A549 (cell line): ENCODE data around the gene PAPSS2. TPM values are rescaled to one million over a fixed set of nuclear protein-coding genes. Genes with fewer than 3 reads are reported as not detected.

ENCODE experiments used
- ATAC-seq, 2 experiments: fragments of 200-7000 bp in 1 of 2; fragments of >200 bp in 1 of 2; cut with Nextera tagmentation in 1 of 2; cut with Tn5 transposase in 1 of 2; 3 replicates each; pipeline versions ENCODE4 v1.8.0 to v1.9.1; 2018 to 2020; ENCODE audit warnings: mild to moderate bottlenecking in 1 of 2, moderate library complexity in 1 of 2
- CTCF ChIA-PET: fragments of 300-600 bp; sonication (Branson Sonifier 250); formaldehyde crosslinking; extraction: SDS; loops from one replicate; lab custom pipeline; 2021; ENCODE audit warnings: antibody characterized with exemption, inconsistent platforms; lab: Yijun Ruan, JAX
- POLR2A ChIA-PET: fragments of 350-600 bp; formaldehyde crosslinking; extraction: SDS; loops from one replicate; lab custom pipeline; 2021; ENCODE audit warnings: antibody characterized with exemption, inconsistent platforms; lab: Yijun Ruan, JAX
- DNase-seq, 2 experiments: peaks; one replicate each; pipeline versions ENCODE4 v3.0.0 to v3.0.0-alpha.2; 2011 to 2016; ENCODE audit warnings: low read depth in 1 of 2, low spot score in 1 of 2
- FAIRE-seq: peaks from 2 replicates; lab custom pipeline; 2011; peaks lifted over from hg19 to GRCh38; lab: Jason Lieb, UNC
- H3K27ac ChIP-seq, 2 experiments: fragments of >200 bp; sonication (Bioruptor Twin); formaldehyde crosslinking; 3 replicates each; pipeline ENCODE4 v1.5.1; 2016 to 2017
- H3K4me1 ChIP-seq: fragments of >200 bp; sonication (Bioruptor Twin); formaldehyde crosslinking; 3 replicates; pipeline ENCODE4 v1.6.1; 2016
- H3K4me2 ChIP-seq: fragments of >200 bp; sonication (Bioruptor Twin); formaldehyde crosslinking; 3 replicates; pipeline ENCODE4 v1.6.1; 2016
- H3K4me3 ChIP-seq: fragments of >200 bp; sonication (Bioruptor Twin); formaldehyde crosslinking; 3 replicates; pipeline ENCODE4 v1.5.1; 2016
- H3K9me3 ChIP-seq: fragments of >200 bp; sonication (Bioruptor Twin); formaldehyde crosslinking; 3 replicates; pipeline ENCODE4 v1.6.1; 2016
- CBX2 ChIP-seq: fragments of 200-600 bp; sonication (generic); IDR thresholded peaks from 2 replicates; pipeline ENCODE4 v1.6.1; 2016; ENCODE audit warnings: low read depth, mild to moderate bottlenecking, borderline replicate concordance
- CBX8 ChIP-seq: fragments of 200-600 bp; sonication (generic); IDR thresholded peaks from 2 replicates; pipeline ENCODE4 v1.6.1; 2016
- CEBPB ChIP-seq, 2 experiments: fragments of >200 bp in 1 of 2; sonication (Bioruptor Twin) in 1 of 2; formaldehyde crosslinking in 1 of 2; IDR thresholded peaks; 2 replicates each; pipeline ENCODE4 v1.6.1; 2012 to 2016
- CHD2 ChIP-seq: fragments of 150-350 bp; IDR thresholded peaks from 2 replicates; pipeline ENCODE4 v1.6.1; 2014; ENCODE audit warnings: low read length; ENCODE audit not compliant: partially characterized antibody
- CHD4 ChIP-seq: fragments of 200-600 bp; sonication (generic); IDR thresholded peaks from 2 replicates; pipeline ENCODE4 v1.6.1; 2016; ENCODE audit warnings: antibody characterized with exemption, mild to moderate bottlenecking, borderline replicate concordance
- EHF ChIP-seq: fragments of 250-450 bp; sonication (Bioruptor Pico); IDR thresholded peaks from 2 replicates; pipeline ENCODE4 v1.5.0; 2020; ENCODE audit warnings: mild to moderate bottlenecking
- ELK1 ChIP-seq: fragments of 150-350 bp; IDR thresholded peaks from 2 replicates; pipeline ENCODE4 v1.6.1; 2014; ENCODE audit warnings: low read depth, mild to moderate bottlenecking, low read length
- FOSB ChIP-seq: fragments of 250-450 bp; sonication (Bioruptor Pico); IDR thresholded peaks from 2 replicates; pipeline ENCODE4 v1.5.0; 2020; ENCODE audit warnings: mild to moderate bottlenecking, moderate library complexity
- GATA3 ChIP-seq: IDR thresholded peaks from 2 replicates; pipeline ENCODE4 v1.6.1; 2012; ENCODE audit warnings: borderline replicate concordance
- HOXA7 ChIP-seq: fragments of 250-450 bp; sonication (Bioruptor Pico); IDR thresholded peaks from 2 replicates; pipeline ENCODE4 v1.5.0; 2020; ENCODE audit warnings: mild to moderate bottlenecking, moderate library complexity
- HOXB13 ChIP-seq: fragments of 250-450 bp; sonication (Bioruptor Pico); IDR thresholded peaks from 2 replicates; pipeline ENCODE4 v1.5.0; 2020; ENCODE audit warnings: low read depth, mild to moderate bottlenecking, moderate library complexity
- HOXB5 ChIP-seq: fragments of 250-450 bp; sonication (Bioruptor Pico); IDR thresholded peaks from 2 replicates; pipeline ENCODE4 v1.5.0; 2020; ENCODE audit warnings: mild to moderate bottlenecking, moderate library complexity
- JUN ChIP-seq, 2 experiments: fragments of >200 bp; sonication (Bioruptor Twin); formaldehyde crosslinking; IDR thresholded peaks; 2 replicates in 1 of 2; 3 replicates in 1 of 2; pipeline ENCODE4 v1.6.1; 2016 to 2017
- MAFK ChIP-seq: fragments of 450-650 bp; IDR thresholded peaks from 2 replicates; pipeline ENCODE4 v1.6.1; 2014; ENCODE audit not compliant: partially characterized antibody
- MYC ChIP-seq: IDR thresholded peaks from 2 replicates; pipeline ENCODE4 v1.6.1; 2012; ENCODE audit warnings: mild to moderate bottlenecking, inconsistent platforms, low read length, improper control_type of control experiment, borderline replicate concordance
- NR3C1 ChIP-seq: fragments of >200 bp; sonication (Bioruptor Twin); formaldehyde crosslinking; IDR thresholded peaks from 3 replicates; pipeline ENCODE4 v1.6.1; 2017
- POLR2A ChIP-seq: IDR thresholded peaks from 2 replicates; pipeline ENCODE4 v1.6.1; 2012; ENCODE audit warnings: mild to moderate bottlenecking, low read length
- POLR2AphosphoS2 ChIP-seq: conservative IDR thresholded peaks from 2 replicates; pipeline ENCODE4 v1.6.1; 2012; ENCODE audit warnings: low read length, improper control_type of control experiment, inconsistent platforms
- RAD21 ChIP-seq, 2 experiments: fragments of >200 bp in 1 of 2; sonication (Bioruptor Twin) in 1 of 2; formaldehyde crosslinking in 1 of 2; IDR thresholded peaks in 1 of 2; conservative IDR thresholded peaks in 1 of 2; 2 replicates in 1 of 2; 3 replicates in 1 of 2; pipeline ENCODE4 v1.6.1; 2012 to 2018; ENCODE audit warnings: inconsistent platforms in 1 of 2
- RCOR1 ChIP-seq: fragments of 150-350 bp; IDR thresholded peaks from 2 replicates; pipeline ENCODE4 v1.6.1; 2014; ENCODE audit warnings: antibody characterized with exemption, low read length, low read depth
- RFX5 ChIP-seq: fragments of 450-650 bp; IDR thresholded peaks from 2 replicates; pipeline ENCODE4 v1.7.1; 2014; ENCODE audit warnings: antibody characterized with exemption, mild to moderate bottlenecking, moderate library complexity
- RNF2 ChIP-seq: fragments of 200-600 bp; sonication (generic); IDR thresholded peaks from 2 replicates; pipeline ENCODE4 v1.6.1; 2016; ENCODE audit warnings: low read depth, mild to moderate bottlenecking, antibody characterized with exemption, moderate library complexity, borderline replicate concordance
- SMC3 ChIP-seq: fragments of >200 bp; sonication (Bioruptor Twin); formaldehyde crosslinking; IDR thresholded peaks from 3 replicates; pipeline ENCODE4 v1.6.1; 2018; ENCODE audit warnings: inconsistent platforms
- SREBF2 ChIP-seq: fragments of 450-650 bp; IDR thresholded peaks from 2 replicates; pipeline ENCODE4 v1.6.1; 2014; ENCODE audit warnings: mild to moderate bottlenecking, moderate library complexity
- TFCP2L1 ChIP-seq: fragments of 250-450 bp; sonication (Bioruptor Pico); IDR thresholded peaks from 2 replicates; pipeline ENCODE4 v1.5.0; 2021; ENCODE audit warnings: mild to moderate bottlenecking
- TP53 ChIP-seq: fragments of 250-450 bp; sonication (Bioruptor Pico); IDR thresholded peaks from 2 replicates; pipeline ENCODE4 v1.5.0; 2021; ENCODE audit warnings: mild to moderate bottlenecking, moderate library complexity
- ZFP36 ChIP-seq: fragments of 450-650 bp; IDR thresholded peaks from 2 replicates; pipeline ENCODE4 v1.6.1; 2014; ENCODE audit warnings: borderline replicate concordance; ENCODE audit not compliant: partially characterized antibody
- ZNF302 ChIP-seq: fragments of 250-450 bp; sonication (Bioruptor Pico); IDR thresholded peaks from 2 replicates; pipeline ENCODE4 v1.9.0; 2021; ENCODE audit warnings: inconsistent platforms, mild to moderate bottlenecking, moderate library complexity
- ZSCAN20 ChIP-seq: fragments of 250-450 bp; sonication (Bioruptor Pico); IDR thresholded peaks from 2 replicates; pipeline ENCODE4 v1.8.0; 2022; ENCODE audit warnings: mild to moderate bottlenecking, moderate library complexity
- WGBS: methylation state at CpG from one replicate; pipeline ENCODE4 v1.1.6; 2017; ENCODE audit errors: missing lambda C conversion rate; 5-methylcytosine and 5-hydroxymethylcytosine counted together
- polyA plus RNA-seq, 4 experiments: library from polyadenylated mRNA; depleted of rRNA in 3 of 4; stranded (reverse); fragments of >200 nt; fragmentation: RNase III in 1 of 4; extraction: RNeasy Plus Mini Kit Qiagen cat#74134 plus additional on column Dnase treatment in 1 of 4; gene quantifications; 2 replicates in 3 of 4; 3 replicates in 1 of 4; pipeline ENCODE4 v1.2.3, GENCODE V29; 2011 to 2017
- TF ChIP-seq, protein P1 (sequence below): IDR thresholded peaks from 2 replicates; pipeline ENCODE4 v1.6.1; 2012
- TF ChIP-seq, protein P2 (sequence below): fragments of >200 bp; sonication (Bioruptor Twin); formaldehyde crosslinking; IDR thresholded peaks from 2 replicates; pipeline ENCODE4 v1.6.1; 2016
- TF ChIP-seq, protein P3 (sequence below): fragments of 250-450 bp; sonication (Bioruptor Pico); IDR thresholded peaks from 2 replicates; pipeline ENCODE4 v1.5.0; 2020; ENCODE audit warnings: low read depth, mild to moderate bottlenecking, moderate library complexity

Gene PAPSS2
- polyA plus RNA-seq, 2 of the 4 experiments (the other 2 are of a cell fraction), result 27.7 to 29.0 TPM

GRCh38 chr10:87691506-87692070, 31.9 kb downstream of the PAPSS2 start:
- Histone ChIP-seq H3K27ac (0 out of 6 replicates have a peak overlapping the region, but pooled peaks of 1 of the 2 experiments have one; percentile 11), H3K9me3 (no peaks in the 10 kb centered on the region), H3K4me2 (no peak overlapping the region), H3K4me3 (no peak overlapping the region), H3K4me1 (peaks cover 34% of the 10 kb centered on the region)
- FAIRE-seq (no peak), ATAC-seq (no peak), DNase-seq (no peak)
- CTCF ChIA-PET, result no interaction called here
- TF ChIP-seq MAFK (no peak), EHF (CRISPR knock-in tag) (no peak), CBX2 (no peak), POLR2AphosphoS2 (no peak), JUN (IDR thresholded peaks at IDR 0.05) (no peak), CHD4 (no peak), RNF2 (no peak), RCOR1 (no peak)
- TF ChIP-seq, protein P1, sequence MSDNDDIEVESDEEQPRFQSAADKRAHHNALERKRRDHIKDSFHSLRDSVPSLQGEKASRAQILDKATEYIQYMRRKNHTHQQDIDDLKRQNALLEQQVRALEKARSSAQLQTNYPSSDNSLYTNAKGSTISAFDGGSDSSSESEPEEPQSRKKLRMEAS, result no peak
- POLR2A ChIA-PET, result no interaction called here
- WGBS, result 82% methylated on average over 3 of the region's 3 CpGs

DNA sequence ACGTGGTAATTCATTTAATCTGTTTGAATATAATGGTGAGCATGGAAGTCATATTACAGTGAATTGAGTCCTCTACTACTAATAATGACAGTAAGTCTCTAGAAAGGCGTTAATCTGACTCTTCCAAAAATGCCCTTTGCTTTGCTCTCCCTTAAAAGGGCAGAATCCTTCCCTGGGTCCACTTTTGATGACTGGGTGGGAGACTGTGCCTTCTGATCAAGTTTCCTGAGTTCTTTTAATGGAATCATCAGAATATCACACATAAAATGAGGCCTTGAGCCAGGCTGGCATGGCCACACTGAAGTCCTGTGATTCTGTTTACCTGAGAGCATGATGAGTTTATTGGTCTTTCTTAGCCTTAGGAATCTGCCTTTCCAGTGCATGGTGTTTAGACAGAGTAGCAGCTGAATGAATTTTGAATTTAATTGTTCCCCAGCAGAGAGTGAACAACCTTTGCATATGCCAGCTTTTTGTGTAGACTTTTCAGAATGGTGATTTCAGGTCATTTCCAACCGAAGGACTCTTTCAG, 33.3 kb downstream of the PAPSS2 start:
- FAIRE-seq, result no peak
- CTCF ChIA-PET, result interaction anchor here (0.6 to 1.3 kb wide), 3 partner anchors 8 to 1551 kb away, joined by 3 to 4 read pairs (median 3); no protein-coding TSS in a partner anchor

GRCh38 chr10:87694011-87694794, 34.5 kb downstream of the PAPSS2 start:
- DNase-seq, result peak in 1 of 2 experiments; percentile 57
- CTCF ChIA-PET, result interaction anchor here (0.9 to 1.4 kb wide), 4 partner anchors 10 to 163 kb away, joined by 3 to 4 read pairs (median 4); no protein-coding TSS in a partner anchor
- peak; percentile 95 for FAIRE-seq
- TF ChIP-seq ZNF302 (CRISPR knock-in tag) (no peak), HOXB13 (CRISPR knock-in tag) (no peak), RFX5 (no peak), MAFK (no peak), GATA3 (peak; percentile 89), NR3C1 (no peak), ZSCAN20 (CRISPR knock-in tag) (no peak), RAD21 (conservative IDR thresholded peaks at IDR 0.05 in 1 of 2, IDR thresholded peaks at IDR 0.05 in 1 of 2) (no peak), RNF2 (no peak), SMC3 (no peak), MYC (no peak), TP53 (CRISPR knock-in tag) (no peak), SREBF2 (no peak), HOXB5 (no peak)
- TF ChIP-seq, protein P2, sequence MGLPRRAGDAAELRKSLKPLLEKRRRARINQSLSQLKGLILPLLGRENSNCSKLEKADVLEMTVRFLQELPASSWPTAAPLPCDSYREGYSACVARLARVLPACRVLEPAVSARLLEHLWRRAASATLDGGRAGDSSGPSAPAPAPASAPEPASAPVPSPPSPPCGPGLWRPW, result no peak
- TF ChIP-seq, protein P1, result no peak

More for the DNA sequence above, 33.3 kb downstream of the PAPSS2 start:
- H3K4me1 ChIP-seq, result peaks cover 32% of the 10 kb centered on the region
- POLR2A ChIA-PET, result no interaction called here
- TF ChIP-seq NR3C1 (no peak), FOSB (no peak), POLR2A (no peak), CBX8 (no peak), SMC3 (no peak), GATA3 (no peak), CHD2 (no peak), RCOR1 (no peak), HOXA7 (CRISPR knock-in tag) (no peak), TFCP2L1 (CRISPR knock-in tag) (no peak), ZSCAN20 (CRISPR knock-in tag) (no peak), ZFP36 (no peak), CEBPB (IDR thresholded peaks at IDR 0.05) (no peak), ZNF302 (CRISPR knock-in tag) (no peak), ELK1 (no peak), SREBF2 (no peak)
- TF ChIP-seq, protein P3, sequence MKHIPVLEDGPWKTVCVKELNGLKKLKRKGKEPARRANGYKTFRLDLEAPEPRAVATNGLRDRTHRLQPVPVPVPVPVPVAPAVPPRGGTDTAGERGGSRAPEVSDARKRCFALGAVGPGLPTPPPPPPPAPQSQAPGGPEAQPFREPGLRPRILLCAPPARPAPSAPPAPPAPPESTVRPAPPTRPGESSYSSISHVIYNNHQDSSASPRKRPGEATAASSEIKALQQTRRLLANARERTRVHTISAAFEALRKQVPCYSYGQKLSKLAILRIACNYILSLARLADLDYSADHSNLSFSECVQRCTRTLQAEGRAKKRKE, result no peak
- WGBS, result 89% methylated on average over 3 of the region's 3 CpGs
- no peak overlapping the region for H3K4me3 ChIP-seq
- H3K27ac ChIP-seq, result peak overlapping the region in 1 of 2 experiments; percentile 8; a peak in 2 of 6 replicates
- no peak; a peak in 1 of 6 replicates for ATAC-seq
- H3K4me2 ChIP-seq, result peak overlapping the region; percentile 41
- no peak for DNase-seq
- no peaks in the 10 kb centered on the region for H3K9me3 ChIP-seq

More at GRCh38 chr10:87694011-87694794, 34.5 kb downstream of the PAPSS2 start:
- H3K27ac ChIP-seq, result peak overlapping the region; percentile 52 to 73; a peak in 5 of 6 replicates
- WGBS, result 44% methylated on average over 4 of the region's 4 CpGs
- H3K4me2 ChIP-seq, result peak overlapping the region; percentile 41
- H3K4me3 ChIP-seq, result no peak overlapping the region
- H3K9me3 ChIP-seq, result no peaks in the 10 kb centered on the region
- H3K4me1 ChIP-seq, result peaks cover 32% of the 10 kb centered on the region
- peak; percentile 37 to 66; a peak in 4 of 6 replicates for ATAC-seq
- POLR2A ChIA-PET, result interaction anchor here (1.3 kb wide), 1 partner anchor 190 kb away, joined by 3 read pairs; the partner anchor contains the start of gene MINPP1
